T-cell (primary cell): ENCODE measurements around the gene RAPGEF2. TPM values are rescaled to one million over a fixed set of nuclear protein-coding genes. Genes with fewer than 3 reads are reported as not detected.

ENCODE experiments used
- ATAC-seq, 4 experiments: fragments of 200-7000 bp in 3 of 4; fragments of 150-1000 bp in 1 of 4; cut with Tn5 transposase; replicated peaks in 1 of 4; 1 replicate in 3 of 4; 2 replicates in 1 of 4; pipeline ENCODE4 v1.10.0; 2021; ENCODE audit warnings: moderate library complexity in 3 of 4, mild to moderate bottlenecking in 2 of 4, moderate number of reproducible peaks in 1 of 4
- CTCF ChIA-PET, 2 donors: fragments of 300-600 bp; sonication (Branson Sonifier 250); formaldehyde crosslinking; loops; one replicate each; lab custom pipeline; 2022; ENCODE audit warnings: antibody characterized with exemption in 2 of 2; lab: Charles Lee
- POLR2A ChIA-PET, 2 donors: fragments of 300-600 bp; sonication (Branson Sonifier 250); formaldehyde crosslinking; loops; one replicate each; lab custom pipeline; 2022; ENCODE audit warnings: antibody characterized with exemption in 2 of 2; lab: Charles Lee
- DNase-seq, 35 experiments: peaks; one replicate each; pipeline versions ENCODE4 v3.0.0 to v3.0.0-alpha.2; 2013 to 2023
- H3K27ac ChIP-seq: one replicate; pipeline ENCODE4 v1.5.1; 2013; ENCODE audit warnings: low read length
- H3K27me3 ChIP-seq, 2 experiments: replicated peaks in 1 of 2; 1 replicate in 1 of 2; 2 replicates in 1 of 2; pipeline versions ENCODE4 v1.6.1 to v1.7.0; 2013; ENCODE audit warnings: low read length in 1 of 2, mixed read lengths in 1 of 2; ENCODE audit not compliant: control insufficient read depth in 2 of 2, insufficient read depth in 2 of 2; ENCODE audit errors: extremely low read depth in 1 of 2
- H3K36me3 ChIP-seq, 2 donors: 1 replicate in 1 of 2; 2 replicates in 1 of 2; pipeline versions ENCODE4 v1.6.1 to v1.7.0; 2013; ENCODE audit warnings: low read length in 1 of 2; ENCODE audit not compliant: control insufficient read depth in 2 of 2, insufficient read depth in 1 of 2; ENCODE audit errors: extremely low read depth in 1 of 2
- H3K4me1 ChIP-seq, 2 experiments: 1 replicate in 1 of 2; 2 replicates in 1 of 2; pipeline versions ENCODE4 v1.6.1 to v1.7.0; 2013; ENCODE audit warnings: low read length in 2 of 2, mixed read lengths in 1 of 2; ENCODE audit not compliant: insufficient read depth in 2 of 2, control insufficient read depth in 1 of 2; ENCODE audit errors: extremely low read depth in 1 of 2
- H3K4me3 ChIP-seq, 2 donors: 1 replicate in 1 of 2; 2 replicates in 1 of 2; pipeline versions ENCODE4 v1.5.1 to v1.7.0; 2013; ENCODE audit warnings: mild to moderate bottlenecking in 2 of 2, low read length in 1 of 2, moderate library complexity in 1 of 2; ENCODE audit not compliant: control insufficient read depth in 1 of 2; ENCODE audit errors: extremely low read depth in 1 of 2
- H3K9me3 ChIP-seq: 2 replicates; pipeline ENCODE4 v1.7.0; 2013
- H3K27ac Mint-ChIP-seq, 2 donors: one replicate each; pipeline ENCODE4 v1.8.0; 2020 to 2021; ENCODE audit warnings: mild to moderate bottlenecking in 2 of 2, mixed read lengths in 2 of 2
- H3K27me3 Mint-ChIP-seq, 2 donors: one replicate each; pipeline ENCODE4 v1.8.0; 2021 to 2022; ENCODE audit warnings: mixed read lengths in 2 of 2
- H3K36me3 Mint-ChIP-seq: one replicate; pipeline ENCODE4 v1.8.0; 2021; ENCODE audit warnings: mixed read lengths
- H3K4me1 Mint-ChIP-seq, 3 donors: one replicate each; pipeline ENCODE4 v1.8.0; 2020 to 2022; ENCODE audit warnings: mixed read lengths in 3 of 3, mild to moderate bottlenecking in 1 of 3
- H3K4me3 Mint-ChIP-seq, 3 donors: one replicate each; pipeline ENCODE4 v1.8.0; 2020 to 2022; ENCODE audit warnings: mild to moderate bottlenecking in 3 of 3, mixed read lengths in 3 of 3, moderate library complexity in 3 of 3
- H3K9me3 Mint-ChIP-seq, 3 donors: one replicate each; pipeline ENCODE4 v1.8.0; 2020 to 2022; ENCODE audit warnings: mixed read lengths in 3 of 3
- WGBS: methylation state at CpG from one replicate; pipeline ENCODE4 v1.1.5; 2013; ENCODE audit warnings: missing lambda C conversion rate; ENCODE audit not compliant: insufficient coverage; 5-methylcytosine and 5-hydroxymethylcytosine counted together
- total RNA-seq, 35 experiments: library from RNA in 6 of 35; stranded (reverse) in 6 of 35; fragments of 120-200 nt in 1 of 35; gene quantifications; one replicate each; pipeline versions ENCODE4 v1.2.1 to v1.2.4 and lab custom pipeline; 2013 to 2026

The RAPGEF2 gene
- total RNA-seq, 5 donors from 2014 or later (not counting 1 experiment from before 2014, with no cell fraction given): 16.8 to 28.5 (median 26.4) TPM

- ChIA-PET CTCF (no interaction called here), POLR2A (no interaction called here)
- WGBS: no CpG with 5 or more reads among the region's 3 CpGs
- Histone ChIP-seq H3K9me3 (no peaks in the 10 kb centered on the region), H3K27ac (no peak overlapping the region), H3K36me3 (peaks cover 3 to 21% of the 10 kb centered on the region in 2 donors), H3K4me1 (no peaks in the 10 kb centered on the region), H3K27me3 (no peaks in the 10 kb centered on the region), H3K4me3 (no peak overlapping the region)
- ATAC-seq: no peak
- H3K27me3 Mint-ChIP-seq: no peaks in the 10 kb centered on the region
- H3K4me3 Mint-ChIP-seq: no peak overlapping the region
- H3K27ac Mint-ChIP-seq: no peak overlapping the region
- H3K4me1 Mint-ChIP-seq: no peaks in the 10 kb centered on the region
- peaks cover 46% of the 10 kb centered on the region for H3K36me3 Mint-ChIP-seq
- H3K9me3 Mint-ChIP-seq: peaks cover 0 to 3% (median 0%) of the 10 kb centered on the region in 3 donors
- DNase-seq: no peak
Observed at GRCh38 chr4:159360549-159360948, 257.7 kb downstream of the RAPGEF2 start.

- CTCF ChIA-PET: no interaction called here
- no peak overlapping the region for H3K4me3 Mint-ChIP-seq
- H3K36me3 ChIP-seq: peaks cover 0 to 8% of the 10 kb centered on the region in 2 donors
- peaks cover 0 to 3% (median 0%) of the 10 kb centered on the region in 3 donors for H3K9me3 Mint-ChIP-seq
- peaks cover 5 to 6% of the 10 kb centered on the region in 2 donors for H3K27me3 Mint-ChIP-seq
- H3K27me3 ChIP-seq: peaks cover 0 to 1% of the 10 kb centered on the region in 2 experiments
- ATAC-seq: no peak
- DNase-seq: no peak
- no peak overlapping the region for H3K27ac ChIP-seq
- no peaks in the 10 kb centered on the region for H3K4me1 ChIP-seq
- no peaks in the 10 kb centered on the region for H3K4me1 Mint-ChIP-seq
- H3K9me3 ChIP-seq: no peaks in the 10 kb centered on the region
- H3K36me3 Mint-ChIP-seq: peaks cover 28% of the 10 kb centered on the region
- 100% methylated on average over 2 of the region's 3 CpGs for WGBS
- no peak overlapping the region for H3K27ac Mint-ChIP-seq
- no peak overlapping the region for H3K4me3 ChIP-seq
- POLR2A ChIA-PET: interaction anchor here in 1 of 2 donors (0.6 kb wide), 1 partner anchor 57 kb away, joined by 4 read pairs; no protein-coding TSS in a partner anchor
Observed at GRCh38 chr4:159363361-159363760, 260.5 kb downstream of the RAPGEF2 start.

- no peak overlapping the region for H3K27ac Mint-ChIP-seq
- H3K36me3 Mint-ChIP-seq: no peaks in the 10 kb centered on the region
- no peaks in the 10 kb centered on the region for H3K4me1 ChIP-seq
- peaks cover 0 to 3% (median 0%) of the 10 kb centered on the region in 3 donors for H3K9me3 Mint-ChIP-seq
- H3K36me3 ChIP-seq: no peaks in the 10 kb centered on the region
- CTCF ChIA-PET: no interaction called here
- ATAC-seq: no peak
- no peak for DNase-seq
- H3K4me3 Mint-ChIP-seq: no peak overlapping the region
- H3K4me3 ChIP-seq: no peak overlapping the region
- peaks cover 15 to 25% of the 10 kb centered on the region in 2 donors for H3K27me3 Mint-ChIP-seq
- no peaks in the 10 kb centered on the region for H3K9me3 ChIP-seq
- no peaks in the 10 kb centered on the region for H3K4me1 Mint-ChIP-seq
- no peak overlapping the region for H3K27ac ChIP-seq
- POLR2A ChIA-PET: no interaction called here
- peaks cover 0 to 12% of the 10 kb centered on the region in 2 experiments for H3K27me3 ChIP-seq
- 60% methylated on average over 2 of the region's 9 CpGs for WGBS
Observed at GRCh38 chr4:159366966-159367780, 264.3 kb downstream of the RAPGEF2 start.

GRCh38 chr4:159367781-159368080 is 264.9 kb downstream of the RAPGEF2 start:
- H3K27ac ChIP-seq: no peak overlapping the region
- no peak overlapping the region for H3K4me3 Mint-ChIP-seq
- H3K9me3 Mint-ChIP-seq: peaks cover 0 to 3% (median 0%) of the 10 kb centered on the region in 3 donors
- peaks cover 0 to 12% of the 10 kb centered on the region in 2 experiments for H3K27me3 ChIP-seq
- no peaks in the 10 kb centered on the region for H3K9me3 ChIP-seq
- no peaks in the 10 kb centered on the region for H3K4me1 Mint-ChIP-seq
- H3K36me3 Mint-ChIP-seq: no peaks in the 10 kb centered on the region
- CTCF ChIA-PET: no interaction called here
- ATAC-seq: no peak
- H3K27ac Mint-ChIP-seq: no peak overlapping the region
- no peak overlapping the region for H3K4me3 ChIP-seq
- H3K36me3 ChIP-seq: no peaks in the 10 kb centered on the region
- DNase-seq: no peak
- POLR2A ChIA-PET: no interaction called here
- 33% methylated on average over 1 of the region's 2 CpGs for WGBS
- peaks cover 15 to 25% of the 10 kb centered on the region in 2 donors for H3K27me3 Mint-ChIP-seq
- H3K4me1 ChIP-seq: no peaks in the 10 kb centered on the region

DNA sequence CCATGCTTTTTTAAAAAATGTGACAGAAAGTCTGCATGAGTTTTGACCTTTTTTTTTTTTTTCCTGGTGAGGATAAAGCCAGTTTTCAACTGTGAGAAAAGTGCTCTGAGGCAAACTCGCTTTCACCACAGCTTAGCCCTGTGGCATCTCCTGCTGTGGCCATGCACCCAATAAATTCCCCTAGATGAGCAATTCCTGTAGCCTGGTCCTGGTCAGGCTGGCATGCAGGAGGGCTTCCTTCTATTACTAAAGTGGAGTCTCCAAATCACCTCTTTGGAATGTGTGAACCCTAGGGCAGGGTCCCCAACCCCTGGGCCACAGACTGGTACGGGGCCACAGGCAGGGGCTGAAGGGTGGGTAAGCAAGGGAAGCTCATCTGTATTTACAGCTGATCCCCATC is 265.4 kb downstream of the RAPGEF2 start:
- Mint-ChIP-seq H3K9me3 (peaks cover 0 to under 1% (median 0%) of the 10 kb centered on the region in 3 donors), H3K27ac (no peak overlapping the region), H3K4me1 (no peaks in the 10 kb centered on the region), H3K4me3 (no peak overlapping the region), H3K27me3 (peaks cover 15 to 25% of the 10 kb centered on the region in 2 donors), H3K36me3 (no peaks in the 10 kb centered on the region)
- Histone ChIP-seq H3K36me3 (no peaks in the 10 kb centered on the region), H3K27me3 (peaks cover 0 to 12% of the 10 kb centered on the region in 2 experiments), H3K9me3 (no peaks in the 10 kb centered on the region), H3K4me3 (no peak overlapping the region), H3K27ac (no peak overlapping the region), H3K4me1 (no peaks in the 10 kb centered on the region)
- ChIA-PET POLR2A (no interaction called here), CTCF (no interaction called here)
- 67% methylated on average over 1 of the region's 2 CpGs for WGBS
- no peak for ATAC-seq
- DNase-seq: no peak

DNA sequence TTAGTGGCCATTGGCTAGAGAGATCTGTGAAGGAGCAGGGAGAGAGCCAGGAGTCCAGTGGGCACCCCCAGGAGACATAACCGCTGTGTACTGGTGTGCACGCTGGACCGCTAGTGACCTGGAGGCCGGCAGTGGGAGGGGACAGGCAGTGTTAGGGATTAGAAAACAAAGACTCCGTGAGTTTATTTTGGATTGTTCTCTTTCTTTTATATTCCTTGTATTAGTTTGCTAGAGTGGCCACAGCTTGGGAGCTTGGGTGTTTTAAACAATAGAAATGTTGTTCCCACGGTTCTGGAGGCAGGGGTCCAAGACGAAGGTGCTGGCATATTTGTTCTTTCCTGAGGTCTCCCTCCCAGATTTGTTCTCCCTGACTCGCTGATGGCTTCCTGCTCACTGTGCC is 266.4 kb downstream of the RAPGEF2 start:
- no peak overlapping the region for H3K4me3 Mint-ChIP-seq
- H3K9me3 Mint-ChIP-seq: no peaks in the 10 kb centered on the region
- CTCF ChIA-PET: no interaction called here
- WGBS: 93% methylated on average over 5 of the region's 8 CpGs
- no peaks in the 10 kb centered on the region for H3K9me3 ChIP-seq
- no peaks in the 10 kb centered on the region for H3K36me3 ChIP-seq
- H3K4me1 ChIP-seq: no peaks in the 10 kb centered on the region
- H3K4me3 ChIP-seq: no peak overlapping the region
- ATAC-seq: no peak
- peaks cover 0 to 12% of the 10 kb centered on the region in 2 experiments for H3K27me3 ChIP-seq
- H3K27ac ChIP-seq: no peak overlapping the region
- H3K36me3 Mint-ChIP-seq: no peaks in the 10 kb centered on the region
- H3K27ac Mint-ChIP-seq: no peak overlapping the region
- DNase-seq: no peak
- POLR2A ChIA-PET: no interaction called here
- no peaks in the 10 kb centered on the region for H3K4me1 Mint-ChIP-seq
- peaks cover 15 to 25% of the 10 kb centered on the region in 2 donors for H3K27me3 Mint-ChIP-seq
